HFFc6 (cell line): Measurements from ENCODE around the gene GPSM1. TPM values are rescaled to one million over a fixed set of nuclear protein-coding genes. Genes with fewer than 3 reads are reported as not detected.

Source experiments
- DNase-seq: peaks from one replicate; pipeline ENCODE4 v3.0.0-alpha.2; 2018
- H3K27ac Mint-ChIP-seq: 2 replicates; pipeline ENCODE4 v1.8.0; 2020; ENCODE audit warnings: mild to moderate bottlenecking, mixed read lengths
- H3K27me3 Mint-ChIP-seq: 2 replicates; pipeline ENCODE4 v1.8.0; 2021; ENCODE audit warnings: mild to moderate bottlenecking, moderate library complexity, mixed read lengths; ENCODE audit not compliant: insufficient read depth
- H3K36me3 Mint-ChIP-seq: 2 replicates; pipeline ENCODE4 v1.8.0; 2021; ENCODE audit warnings: low read depth, mixed read lengths
- H3K4me1 Mint-ChIP-seq: 2 replicates; pipeline ENCODE4 v1.8.0; 2020; ENCODE audit warnings: low read depth, mixed read lengths
- H3K4me3 Mint-ChIP-seq: 2 replicates; pipeline ENCODE4 v1.8.0; 2020; ENCODE audit warnings: mild to moderate bottlenecking, moderate library complexity, mixed read lengths
- H3K9me3 Mint-ChIP-seq: 2 replicates; pipeline ENCODE4 v1.8.0; 2020; ENCODE audit warnings: mild to moderate bottlenecking, mixed read lengths
- CTCF ChIP-seq: fragments of 200-600 bp; sonication (generic); IDR thresholded peaks from 2 replicates; pipeline ENCODE4 v1.5.0; 2021; ENCODE audit warnings: antibody characterized with exemption, mild to moderate bottlenecking
- total RNA-seq, 6 experiments: library from RNA; stranded (reverse); fragmentation: NEBNext Ultra II Directional; extraction: Animal tissue kit (Norgen Biotek cat#: 25700); gene quantifications; 2 replicates in 1 of 6; 3 replicates in 5 of 6; pipeline ENCODE4 v1.2.3, GENCODE V29; 2021

GPSM1 gene
- total RNA-seq, 6 experiments from 2014 or later: 50.9 to 60.2 (median 55.0) TPM

DNA sequence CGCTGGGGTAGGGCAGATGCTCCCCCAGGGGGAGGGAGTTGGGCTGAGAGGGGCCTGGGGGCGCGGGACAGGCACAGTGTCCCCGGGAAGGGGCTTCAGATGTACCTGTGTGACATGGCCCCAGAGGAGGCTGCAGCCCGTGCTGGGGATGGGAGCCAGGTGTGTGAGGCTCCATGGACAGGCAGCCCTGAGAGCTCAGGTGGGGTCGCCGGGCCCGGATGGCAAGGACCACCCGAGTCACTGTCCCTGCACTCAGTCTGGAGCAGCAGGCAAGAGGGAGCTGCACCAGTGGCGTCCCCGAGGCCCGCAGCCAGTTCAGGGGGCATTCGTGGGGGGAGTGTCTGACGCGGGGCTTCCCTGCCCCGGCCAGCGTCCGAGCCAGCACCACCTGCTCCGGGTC lies 42.4 kb upstream of the GPSM1 start:
- Mint-ChIP-seq H3K4me1 (no peaks in the 10 kb centered on the region), H3K36me3 (no peaks in the 10 kb centered on the region), H3K27me3 (peaks cover 20% of the 10 kb centered on the region), H3K4me3 (no peak overlapping the region), H3K27ac (no peak overlapping the region), H3K9me3 (peaks cover 3% of the 10 kb centered on the region; the same call in 1 of the 2 replicates)
- DNase-seq: no peak
- TF ChIP-seq CTCF: no peak

GRCh38 chr9:136285501-136286358 lies 41.6 kb upstream of the GPSM1 start:
- Mint-ChIP-seq H3K27ac (no peak overlapping the region), H3K36me3 (no peaks in the 10 kb centered on the region), H3K27me3 (peaks cover 18% of the 10 kb centered on the region), H3K9me3 (no peaks in the 10 kb centered on the region), H3K4me3 (no peak overlapping the region), H3K4me1 (no peaks in the 10 kb centered on the region)
- no peak for DNase-seq
- TF ChIP-seq CTCF: no peak

DNA sequence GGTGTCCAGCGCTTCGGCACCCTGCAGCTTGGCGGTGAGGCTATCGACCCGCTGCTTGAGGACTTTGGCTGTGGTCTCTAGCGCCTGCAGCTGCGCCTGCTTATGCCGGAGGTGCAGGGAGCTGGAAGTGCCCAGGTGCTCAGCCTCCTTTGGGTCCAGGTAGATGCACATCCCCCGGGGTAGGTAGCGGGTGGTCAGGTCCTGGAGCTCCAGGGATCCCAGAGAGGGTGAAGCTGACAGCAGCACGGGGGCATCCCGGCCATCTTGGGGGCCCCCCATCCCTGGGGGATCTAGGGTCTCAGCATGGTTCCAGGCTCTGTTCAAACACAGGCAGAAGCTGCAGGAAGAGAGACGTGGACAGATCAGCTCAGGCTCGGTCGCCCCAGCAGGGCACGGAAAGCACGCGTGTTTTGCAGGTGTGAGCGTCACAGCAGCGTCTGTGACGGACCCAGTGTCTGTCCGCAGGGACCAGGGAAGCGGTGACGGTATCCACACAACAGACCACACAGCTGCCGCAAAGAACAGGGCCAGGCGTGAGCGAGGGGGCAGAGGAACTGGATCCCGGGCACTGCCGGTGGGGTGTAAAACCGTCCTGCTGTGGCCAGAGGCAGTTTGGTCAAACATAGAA lies 40.9 kb upstream of the GPSM1 start:
- H3K27me3 Mint-ChIP-seq: peaks cover 18% of the 10 kb centered on the region
- H3K4me1 Mint-ChIP-seq: no peaks in the 10 kb centered on the region
- no peak overlapping the region for H3K4me3 Mint-ChIP-seq
- DNase-seq: no peak
- H3K36me3 Mint-ChIP-seq: no peaks in the 10 kb centered on the region
- no peak for TF ChIP-seq CTCF
- H3K27ac Mint-ChIP-seq: no peak overlapping the region
- no peaks in the 10 kb centered on the region for H3K9me3 Mint-ChIP-seq

DNA sequence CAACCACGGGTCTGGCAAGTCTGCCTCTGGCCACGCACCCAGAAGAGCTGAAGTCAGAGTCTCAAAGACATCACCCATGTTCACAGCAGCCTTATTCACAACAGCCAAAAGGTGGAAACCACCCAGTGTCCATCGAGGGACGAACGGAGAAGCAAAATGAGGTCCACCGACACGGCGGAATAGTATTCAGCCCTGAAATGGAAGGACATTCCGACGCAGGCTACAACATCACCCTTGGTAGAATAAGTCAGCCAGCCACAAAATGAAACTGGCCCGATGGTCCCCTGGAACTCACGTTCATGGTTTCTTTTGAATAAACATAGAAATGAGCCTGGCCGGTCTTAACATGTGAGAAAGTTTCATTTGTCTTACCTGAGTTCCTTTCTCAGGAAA lies 40.4 kb upstream of the GPSM1 start:
- no peak for DNase-seq
- TF ChIP-seq CTCF: no peak
- Mint-ChIP-seq H3K36me3 (no peaks in the 10 kb centered on the region), H3K4me1 (no peaks in the 10 kb centered on the region), H3K4me3 (no peak overlapping the region), H3K27me3 (peaks cover 18% of the 10 kb centered on the region), H3K9me3 (no peaks in the 10 kb centered on the region), H3K27ac (no peak overlapping the region)

DNA sequence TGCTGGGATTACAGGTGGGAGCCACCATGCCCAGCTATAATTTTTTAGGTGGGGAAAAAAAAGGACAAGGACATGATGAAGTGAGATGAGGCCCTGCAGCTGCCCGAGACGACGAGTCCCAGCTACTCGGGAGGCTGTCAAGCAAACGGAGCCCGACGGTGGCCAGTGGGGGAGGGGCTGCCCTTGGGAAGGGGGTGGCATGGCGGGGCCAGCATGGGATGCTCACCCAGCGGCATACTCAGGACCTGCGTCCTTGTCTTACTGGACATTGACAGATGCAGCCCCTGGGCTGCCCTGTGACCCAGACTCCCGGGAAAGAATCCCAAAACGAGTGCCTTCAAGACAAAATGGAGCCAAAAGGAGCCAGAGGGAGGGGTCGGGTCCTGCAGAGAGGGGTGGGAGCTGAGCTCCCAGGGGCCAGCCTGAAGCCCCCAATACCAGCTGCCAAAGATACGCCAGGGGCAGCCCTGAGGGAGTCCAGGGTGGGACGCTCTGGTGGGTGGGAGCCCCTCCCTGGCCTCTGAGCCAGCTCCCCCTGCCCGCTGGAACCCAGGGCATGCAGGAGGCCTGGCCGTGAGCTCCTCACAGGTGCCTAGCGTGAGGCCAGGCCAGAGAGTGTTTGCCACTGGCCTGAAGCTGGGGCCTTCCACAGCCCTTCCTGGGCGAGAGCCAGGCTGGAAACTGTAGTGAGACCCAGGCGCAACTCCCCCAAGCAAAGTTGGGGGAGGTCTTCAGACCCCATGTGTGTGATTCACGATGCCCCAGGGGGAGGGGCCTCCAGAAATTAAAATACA lies 39.2 kb upstream of the GPSM1 start:
- no peaks in the 10 kb centered on the region for H3K4me1 Mint-ChIP-seq
- no peaks in the 10 kb centered on the region for H3K36me3 Mint-ChIP-seq
- H3K27me3 Mint-ChIP-seq: peaks cover 16% of the 10 kb centered on the region
- no peaks in the 10 kb centered on the region for H3K9me3 Mint-ChIP-seq
- TF ChIP-seq CTCF: no peak
- no peak for DNase-seq
- no peak overlapping the region for H3K27ac Mint-ChIP-seq
- no peak overlapping the region for H3K4me3 Mint-ChIP-seq
